GM21526 (cell line): ENCODE results near the gene INO80B.
"Not testable (repeated sequence)": the region's sequence is repeated elsewhere in the genome, so short reads cannot be mapped to it uniquely, and the experiment has no call there.

ENCODE experiments used
- ATAC-seq: cut with Tn5 transposase; IDR thresholded peaks from one replicate; pipeline ENCODE4 v1.9.1; 2021; ENCODE audit warnings: moderate library complexity; ENCODE audit not compliant: unreplicated experiment, low FRiP score

The INO80B gene

DNA sequence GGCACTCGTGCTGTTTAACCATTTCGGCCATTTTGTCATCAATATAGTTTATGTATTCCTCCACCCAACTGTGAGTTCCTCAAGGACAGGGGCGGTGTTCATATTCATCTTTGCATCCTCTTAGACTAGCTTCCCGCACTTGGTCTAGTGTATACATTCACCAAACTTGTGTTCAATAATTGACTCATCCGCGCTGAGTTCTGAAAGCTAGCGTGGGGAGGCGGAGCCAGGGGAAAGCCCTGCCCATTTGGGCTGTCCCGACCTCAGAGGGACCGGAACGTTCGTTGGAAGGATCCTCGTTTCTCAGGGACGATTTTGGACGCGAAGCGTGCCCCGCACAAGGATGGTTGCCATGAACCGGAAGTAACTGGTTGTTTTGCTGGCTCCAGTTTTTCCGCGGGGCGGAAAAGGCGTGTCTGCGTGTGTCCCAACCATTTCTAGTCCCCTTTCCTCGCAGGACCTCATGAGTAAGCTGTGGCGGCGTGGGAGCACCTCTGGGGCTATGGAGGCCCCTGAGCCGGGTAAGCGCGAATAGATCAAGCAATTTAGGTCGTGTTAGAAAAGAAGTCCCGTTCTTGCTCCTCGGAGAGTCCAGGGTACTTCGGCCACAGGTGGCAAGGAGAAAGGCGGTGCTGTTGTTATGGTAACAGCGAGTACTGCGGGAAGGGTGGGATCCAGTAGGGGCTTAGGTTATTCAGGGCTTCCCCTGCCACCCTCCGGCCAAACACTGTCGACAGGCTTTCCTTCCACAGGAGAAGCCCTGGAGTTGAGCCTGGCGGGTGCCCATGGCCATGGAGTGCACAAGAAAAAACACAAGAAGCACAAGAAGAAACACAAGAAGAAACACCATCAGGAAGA is at the start of gene INO80B:
TSS of gene INO80B (plus strand) at position 434 of the 858 bp plus-strand sequence. CDS start at position 464, 30 bp downstream.
- peak; percentile 48 for ATAC-seq

- no peak for ATAC-seq
Observed at GRCh38 chr2:74406035-74406434, 48.9 kb upstream of the INO80B start.

- ATAC-seq, result no peak
Observed at GRCh38 chr2:74407682-74408081, 47.2 kb upstream of the INO80B start.

GRCh38 chr2:74413001-74413698 is 41.7 kb upstream of the INO80B start:
- ATAC-seq, result no peak

DNA sequence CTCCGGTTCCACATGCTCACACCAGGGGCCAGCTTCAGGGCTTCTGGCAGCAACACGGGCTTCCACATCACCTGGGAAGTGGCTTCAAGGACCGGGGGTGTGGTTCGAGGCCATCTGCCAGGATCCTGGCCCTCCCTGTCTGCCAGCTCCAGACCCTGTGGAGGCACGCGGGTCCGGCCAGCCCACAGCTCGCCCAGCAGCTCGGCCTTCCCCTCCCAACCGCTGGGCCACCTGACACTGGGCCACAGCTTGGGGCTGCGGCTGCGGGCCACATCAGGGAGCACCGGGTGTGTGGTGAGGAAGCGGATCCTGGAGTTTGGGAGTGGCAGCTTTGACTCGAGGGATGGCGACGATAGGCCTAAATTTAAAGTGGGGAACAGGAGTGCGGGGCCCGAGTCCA is 40.4 kb upstream of the INO80B start:
- no peak for ATAC-seq

GRCh38 chr2:74414881-74415761 is 39.8 kb upstream of the INO80B start:
- no peak for ATAC-seq

DNA sequence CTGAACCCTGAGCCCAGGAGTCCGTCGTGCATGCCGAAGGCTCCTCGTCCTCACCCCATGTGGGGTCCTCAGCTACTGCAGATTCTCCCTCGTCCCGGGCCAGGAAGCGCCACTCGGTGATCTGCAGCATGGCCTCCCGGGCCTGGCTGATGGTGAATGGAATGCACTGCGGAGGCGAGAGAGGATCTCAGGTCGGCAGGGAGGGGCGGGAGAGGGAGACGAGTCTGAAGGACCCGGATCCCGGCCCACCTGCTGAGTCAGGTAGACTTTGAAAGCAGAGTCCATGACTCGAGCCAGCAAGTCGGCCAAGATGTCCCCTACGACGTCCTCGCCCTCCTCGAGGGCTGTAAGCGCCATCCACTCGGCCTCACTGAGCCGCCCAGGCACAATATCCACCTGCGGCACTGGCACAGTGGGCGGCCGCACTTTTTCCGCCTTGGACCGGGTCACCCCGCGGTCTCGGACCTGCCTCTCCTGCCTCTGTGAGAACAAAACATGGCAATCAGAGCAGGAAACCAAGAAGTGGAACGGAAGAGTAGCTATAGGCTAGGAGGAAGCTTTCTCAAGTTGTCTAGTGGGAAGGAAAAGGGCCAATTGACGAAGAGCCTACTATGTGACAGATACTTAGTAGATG is 39.0 kb upstream of the INO80B start:
- no peak for ATAC-seq

DNA sequence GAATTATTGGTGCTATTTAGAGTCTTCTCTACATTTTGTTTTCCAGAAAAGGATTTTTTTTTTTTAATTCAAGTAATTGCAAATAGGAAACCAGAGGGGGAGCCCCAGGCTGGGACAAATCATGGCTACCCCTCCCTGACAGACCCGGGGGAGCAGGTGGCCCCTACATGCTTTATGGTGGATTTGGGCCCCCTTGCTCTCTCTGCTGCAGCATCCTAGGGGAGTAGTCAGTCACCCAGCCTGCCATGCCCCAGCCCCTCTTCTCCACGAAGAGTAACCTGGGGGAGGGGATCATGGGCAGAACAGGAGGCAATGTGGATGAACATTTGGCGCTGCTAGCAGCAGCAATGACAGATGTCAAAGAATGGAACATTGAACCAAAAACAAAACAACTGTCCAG is 38.1 kb upstream of the INO80B start:
- ATAC-seq, result no peak

GRCh38 chr2:74417197-74417596 is 37.7 kb upstream of the INO80B start:
- ATAC-seq, result no peak

- ATAC-seq, result no peak
Observed at GRCh38 chr2:74417763-74418162, 37.1 kb upstream of the INO80B start.

GRCh38 chr2:74418312-74418711 is 36.6 kb upstream of the INO80B start:
- no peak for ATAC-seq

GRCh38 chr2:74419345-74419744 is 35.5 kb upstream of the INO80B start:
- no peak for ATAC-seq

- no peak for ATAC-seq
Observed at GRCh38 chr2:74420006-74420405, 34.9 kb upstream of the INO80B start.

GRCh38 chr2:74420443-74421103 is 34.3 kb upstream of the INO80B start:
- not testable (repeated sequence) for ATAC-seq

GRCh38 chr2:74421221-74421870 is 33.5 kb upstream of the INO80B start, which contains the start of the genes C2orf81 and WDR54:
TSS of gene C2orf81 (minus strand) at chr2:74421619. CDS start at chr2:74421560, 59 bp downstream.
TSS of gene WDR54 (plus strand) at chr2:74421730. CDS start at chr2:74422154, 424 bp downstream.
- peak; percentile 90 for ATAC-seq

GRCh38 chr2:74423231-74424095 is 31.4 kb upstream of the INO80B start:
- no peak for ATAC-seq

GRCh38 chr2:74424139-74424992 is 30.5 kb upstream of the INO80B start:
- ATAC-seq, result no peak
